Medulla oblongata (tissue), 1 donor: Measurements from ENCODE around the gene FBXO34.

ENCODE experiments used
- DNase-seq: peaks from one replicate; pipeline ENCODE4 v3.0.0-alpha.2; 2015; ENCODE audit errors: extremely low spot score

FBXO34 gene

DNA sequence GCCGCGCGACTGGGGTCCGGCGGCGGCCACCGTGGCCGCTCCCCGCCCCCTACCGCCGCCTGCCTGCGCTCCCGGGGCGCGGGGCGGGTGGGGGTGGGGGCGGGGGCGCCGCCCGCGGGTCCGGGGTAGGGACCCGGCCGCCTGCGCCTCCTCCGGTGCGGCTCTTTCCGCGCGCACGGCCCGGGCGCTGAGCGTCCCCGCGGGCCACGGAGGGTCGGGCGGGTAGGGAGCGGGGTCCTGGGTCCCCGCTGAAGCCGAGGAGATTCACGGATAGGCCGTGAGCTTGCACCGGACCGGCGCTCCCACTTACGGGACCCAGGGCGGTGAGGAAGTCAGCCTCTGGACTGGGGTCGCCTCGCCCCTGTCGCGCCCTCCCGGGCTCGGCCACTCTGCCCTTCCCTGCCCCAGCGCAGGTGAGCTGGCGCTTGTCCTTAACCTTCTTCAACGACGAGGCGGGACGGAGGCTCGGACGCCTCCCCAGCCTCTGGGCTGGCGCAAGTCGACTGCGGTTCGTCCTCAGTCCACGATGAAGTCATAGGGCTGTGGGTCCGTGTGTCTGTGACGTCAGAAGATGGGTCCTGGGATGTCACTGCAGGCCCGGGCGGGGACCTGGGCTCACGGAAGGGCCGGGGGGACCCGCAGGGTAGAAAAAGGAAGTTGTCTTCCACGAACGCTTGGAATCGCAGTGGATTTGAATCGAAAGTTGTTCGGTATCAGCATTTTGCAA, 514 bp downstream of the FBXO34 start:
- peak; percentile 78 for DNase-seq

GRCh38 chr14:55272387-55272786, 1.2 kb downstream of the FBXO34 start:
- no peak for DNase-seq

DNA sequence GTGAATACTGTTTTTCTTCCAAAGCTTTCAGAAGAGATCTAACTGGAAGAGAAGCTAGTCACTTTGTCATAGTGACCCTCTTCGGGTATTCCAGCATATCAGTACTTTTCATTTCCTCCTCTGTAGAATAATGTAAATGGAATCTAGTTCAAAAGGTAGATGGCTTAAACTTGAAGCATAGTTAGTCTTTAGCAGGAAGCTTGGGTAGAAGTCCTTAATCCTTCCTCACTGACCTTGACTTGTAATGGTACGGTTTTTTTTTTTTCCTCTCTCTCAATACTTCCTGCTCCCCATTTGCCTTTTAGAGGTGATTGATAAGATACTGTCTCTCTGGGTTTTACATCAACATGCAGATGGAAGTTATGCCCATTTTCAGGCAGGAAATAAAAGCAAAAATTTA, 1.7 kb downstream of the FBXO34 start:
- DNase-seq = no peak

DNA sequence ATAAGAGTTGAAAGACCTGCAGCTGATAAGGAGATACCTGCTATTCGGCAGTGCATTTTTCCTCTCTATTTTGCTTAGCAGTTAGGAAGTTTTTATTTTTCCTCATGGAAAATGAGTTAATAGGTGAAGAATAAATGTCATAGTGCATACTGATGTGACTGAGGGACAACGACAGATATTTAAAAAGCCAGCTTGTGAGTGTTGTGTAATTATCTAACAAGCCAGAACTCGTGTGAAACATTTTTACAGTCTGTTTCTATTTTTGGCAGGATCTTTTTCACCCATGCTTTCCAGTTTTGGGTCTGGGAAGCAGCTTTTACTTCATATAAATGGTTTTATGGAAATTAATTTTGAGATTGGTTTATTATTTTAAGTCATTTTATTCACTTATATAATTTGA, 2.9 kb downstream of the FBXO34 start:
- DNase-seq = no peak

GRCh38 chr14:55274751-55275150, 3.5 kb downstream of the FBXO34 start:
- peak; percentile 36 for DNase-seq

DNA sequence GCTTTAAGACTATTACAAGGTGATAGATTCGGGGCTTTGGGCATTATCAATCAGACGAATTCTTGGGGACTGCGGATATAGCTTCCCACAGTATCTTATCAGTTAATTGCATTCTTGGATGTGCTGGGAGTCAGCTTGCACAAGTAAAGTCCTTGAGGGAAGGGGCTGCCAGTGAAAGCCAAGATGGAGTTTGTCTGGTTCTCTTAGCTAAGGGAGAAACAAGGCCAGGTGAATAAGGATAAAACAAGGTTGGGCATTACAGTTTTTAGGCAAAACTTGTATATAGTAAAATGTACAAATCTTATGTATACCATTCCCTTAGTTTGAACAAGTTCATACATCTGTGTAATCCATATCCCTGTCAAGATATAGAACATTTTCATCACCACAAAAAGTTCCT, 5.5 kb downstream of the FBXO34 start:
- DNase-seq = no peak

- DNase-seq = no peak
Measured at GRCh38 chr14:55277972-55278740, 6.9 kb downstream of the FBXO34 start.

DNA sequence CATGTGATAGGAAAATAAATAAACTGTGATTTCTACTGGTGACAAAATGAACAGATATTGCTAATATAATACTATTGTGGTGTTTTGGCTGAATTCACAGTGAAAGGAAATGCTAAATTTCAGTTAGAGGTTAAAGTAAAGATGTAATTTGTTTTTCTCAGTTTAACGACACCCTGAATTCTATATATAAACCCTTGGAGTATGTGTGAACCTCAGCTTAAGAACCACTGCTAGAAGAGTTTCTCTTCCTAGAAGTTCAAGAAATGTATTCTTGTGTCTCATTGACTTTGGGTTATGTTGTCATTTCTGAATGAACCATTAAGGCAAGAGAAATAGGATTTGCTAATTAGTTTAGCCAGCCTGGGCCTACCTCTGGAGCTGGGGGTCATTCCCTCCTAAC, 8.2 kb downstream of the FBXO34 start:
- DNase-seq = no peak

DNA sequence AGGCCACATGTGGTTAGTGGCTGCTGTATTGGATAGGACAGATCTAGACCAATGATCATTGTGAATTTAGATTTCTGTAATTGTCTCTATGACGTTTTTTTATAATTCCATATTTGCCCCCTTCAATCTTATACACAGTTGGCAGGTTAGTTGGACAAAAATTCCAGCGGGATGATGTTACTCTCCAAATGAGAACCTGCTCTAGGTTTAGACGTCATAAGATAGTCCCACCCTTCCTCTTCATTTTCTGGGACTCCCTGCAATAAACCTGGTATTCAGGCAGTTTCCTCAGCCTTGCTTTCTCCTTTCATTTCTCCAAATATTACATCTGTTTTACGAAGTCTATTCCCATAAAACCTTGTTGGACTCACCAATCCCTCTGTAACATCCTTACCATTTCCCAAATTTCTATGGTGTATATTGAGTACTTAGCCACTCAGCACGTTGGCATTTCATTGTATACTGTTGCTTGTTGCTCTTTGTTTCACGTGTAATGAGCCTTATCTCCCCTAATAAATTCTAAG, 10.2 kb downstream of the FBXO34 start:
- DNase-seq = no peak

GRCh38 chr14:55285048-55285652, 13.9 kb downstream of the FBXO34 start:
- no peak for DNase-seq

DNA sequence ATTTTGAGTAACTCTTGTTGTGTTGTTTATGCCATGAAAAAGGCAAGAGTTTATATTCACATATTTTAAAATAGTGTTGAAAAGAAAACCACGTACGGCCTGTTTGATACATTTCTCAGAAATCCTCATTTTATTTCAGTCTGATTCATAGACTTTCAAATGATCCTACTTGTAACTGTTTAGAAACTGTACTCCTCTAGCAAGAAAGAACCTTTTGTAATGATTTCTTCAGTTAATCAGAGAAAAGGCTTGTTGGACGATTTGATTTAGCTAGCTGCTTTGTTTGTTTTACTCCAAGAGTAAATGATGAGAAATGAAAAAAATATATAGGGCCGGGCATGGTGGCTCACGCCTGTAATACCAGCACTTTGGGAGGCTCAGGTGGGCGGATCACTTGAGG, 17.2 kb downstream of the FBXO34 start:
- DNase-seq = no peak

GRCh38 chr14:55291480-55292081, 20.4 kb downstream of the FBXO34 start:
- DNase-seq = no peak

DNA sequence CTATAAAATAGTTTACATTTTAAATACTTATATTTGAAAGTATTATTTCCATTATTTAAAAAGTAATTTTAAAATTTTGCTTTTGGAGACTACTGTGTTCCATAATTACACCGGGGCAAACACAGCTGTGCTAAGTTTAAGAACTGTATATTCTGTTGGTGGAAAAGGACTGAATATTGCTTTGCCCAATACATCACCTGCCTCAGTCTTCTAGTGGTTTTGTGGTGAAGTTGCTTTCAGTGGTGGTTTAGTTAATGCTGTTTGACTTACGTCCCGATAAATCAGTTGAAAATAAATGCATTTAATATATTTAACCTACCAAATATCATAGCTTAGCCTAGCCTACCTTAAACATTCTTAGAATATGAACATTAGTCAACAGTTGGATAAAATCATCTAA, 23.4 kb downstream of the FBXO34 start:
- DNase-seq = no peak

- DNase-seq = no peak
Measured at GRCh38 chr14:55297611-55298499, 26.6 kb downstream of the FBXO34 start.

- no peak for DNase-seq
Measured at GRCh38 chr14:55298500-55298822, 27.2 kb downstream of the FBXO34 start.

DNA sequence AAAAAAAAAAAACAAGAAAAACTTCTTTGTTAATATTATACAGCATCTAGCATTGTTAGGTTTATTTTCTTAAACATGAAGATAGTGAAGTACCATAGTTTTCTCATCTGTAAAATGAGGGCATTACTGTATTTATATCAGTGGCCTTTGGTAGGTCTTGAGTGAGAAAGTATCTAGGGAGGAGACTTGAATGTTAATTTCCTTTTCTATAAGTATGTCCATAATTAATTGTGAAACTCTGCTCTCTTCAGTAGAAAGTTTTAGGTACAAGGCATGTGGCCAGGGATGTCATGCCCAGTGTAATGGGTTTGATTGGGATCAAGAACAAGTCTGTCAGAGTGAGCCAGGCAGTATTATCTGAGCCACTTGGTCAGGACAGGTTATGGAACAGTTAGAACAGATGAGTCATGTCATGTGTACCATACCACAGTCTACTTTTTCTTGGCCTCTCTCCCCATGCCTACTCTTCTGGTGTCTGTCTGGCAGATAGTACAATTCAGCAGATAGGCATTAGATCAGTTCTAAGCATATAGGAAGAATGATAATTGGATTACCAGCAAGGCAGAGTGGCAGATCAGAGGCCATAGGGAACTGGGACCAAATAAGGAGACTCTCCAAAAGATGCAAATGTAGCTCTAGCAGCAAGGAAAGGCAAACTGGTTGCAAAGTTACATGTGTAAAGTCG, 30.4 kb downstream of the FBXO34 start:
- no peak for DNase-seq

GRCh38 chr14:55302367-55303124, 31.3 kb downstream of the FBXO34 start:
- peak; percentile 26 for DNase-seq

DNA sequence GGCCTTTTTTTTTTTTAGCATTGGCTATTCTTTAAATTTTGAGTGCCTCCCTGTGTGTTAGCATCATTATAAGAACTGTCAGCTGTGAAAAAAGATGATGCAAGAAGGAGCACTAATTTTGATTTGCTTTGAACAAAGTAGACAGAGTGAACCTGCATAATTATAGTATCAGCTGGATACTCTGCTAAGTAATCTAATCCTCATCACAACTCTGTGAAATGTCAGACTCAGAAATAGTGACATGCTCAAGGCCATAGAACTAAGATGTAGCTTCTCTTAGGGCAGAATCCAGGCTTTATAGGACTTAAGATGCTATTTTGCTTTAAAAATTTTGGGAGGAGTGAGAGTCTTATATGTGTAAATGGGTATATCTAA, 31.9 kb downstream of the FBXO34 start:
- DNase-seq = no peak

GRCh38 chr14:55303691-55304145, 32.5 kb downstream of the FBXO34 start:
- no peak for DNase-seq
